Keratinocyte (primary cell): ENCODE data around the gene CCL13. TPM values are rescaled to one million over a fixed set of nuclear protein-coding genes. Genes with fewer than 3 reads are reported as not detected.

Experiments
- DNase-seq: peaks from one replicate; pipeline ENCODE4 v3.0.0-alpha.2; 2011; ENCODE audit warnings: low read depth, missing footprints, low spot score
- FAIRE-seq: peaks from 2 replicates; lab custom pipeline; 2011; peaks lifted over from hg19 to GRCh38; lab: Jason Lieb, UNC
- H2AFZ ChIP-seq: 2 replicates; pipeline ENCODE4 v1.6.0; 2012; ENCODE audit warnings: low read length, control low read depth, inconsistent platforms; ENCODE audit not compliant: control insufficient read depth
- H3K27ac ChIP-seq: 2 replicates; pipeline ENCODE4 v1.5.1; 2011; ENCODE audit warnings: low read length; ENCODE audit not compliant: control insufficient read depth, insufficient read depth
- H3K27me3 ChIP-seq: 3 replicates; pipeline ENCODE4 v1.6.0; 2011; ENCODE audit warnings: low read length; ENCODE audit not compliant: control insufficient read depth, insufficient read depth; ENCODE audit errors: extremely low read depth
- H3K36me3 ChIP-seq, 2 experiments: 2 replicates in 1 of 2; 3 replicates in 1 of 2; pipeline ENCODE4 v1.5.1; 2011; ENCODE audit warnings: low read length in 2 of 2, mild to moderate bottlenecking in 1 of 2; ENCODE audit not compliant: control insufficient read depth in 2 of 2, insufficient read depth in 2 of 2; ENCODE audit errors: extremely low read depth in 1 of 2
- H3K4me1 ChIP-seq: 3 replicates; pipeline ENCODE4 v1.5.1; 2011; ENCODE audit warnings: low read length; ENCODE audit not compliant: control insufficient read depth, insufficient read depth; ENCODE audit errors: extremely low read depth
- H3K4me2 ChIP-seq: 3 replicates; pipeline ENCODE4 v1.6.0; 2011; ENCODE audit warnings: low read depth, low read length; ENCODE audit not compliant: control insufficient read depth, insufficient read depth; ENCODE audit errors: extremely low read depth
- H3K4me3 ChIP-seq, 3 experiments: fragments of 200-600 bp in 1 of 3; sonication (generic) in 1 of 3; 2 replicates in 2 of 3; 3 replicates in 1 of 3; pipeline ENCODE4 v1.5.1; 2011 to 2016; ENCODE audit warnings: low read length in 3 of 3, mild to moderate bottlenecking in 3 of 3, control low read depth in 2 of 3, inconsistent platforms in 1 of 3, low read depth in 1 of 3, mixed read lengths in 1 of 3, mixed run types in 1 of 3, moderate library complexity in 1 of 3; ENCODE audit not compliant: control insufficient read depth in 2 of 3, insufficient read depth in 2 of 3; ENCODE audit errors: extremely low read depth in 1 of 3
- H3K79me2 ChIP-seq: 2 replicates; pipeline ENCODE4 v1.6.0; 2012; ENCODE audit warnings: low read length; ENCODE audit not compliant: control insufficient read depth, insufficient read depth
- H3K9ac ChIP-seq: 3 replicates; pipeline ENCODE4 v1.6.0; 2011; ENCODE audit warnings: low read length; ENCODE audit not compliant: control insufficient read depth, insufficient read depth; ENCODE audit errors: extremely low read depth
- H3K9me1 ChIP-seq: 3 replicates; pipeline ENCODE4 v1.6.0; 2011; ENCODE audit warnings: low read length; ENCODE audit not compliant: control insufficient read depth, insufficient read depth; ENCODE audit errors: extremely low read depth
- H3K9me3 ChIP-seq: 2 replicates; pipeline ENCODE4 v1.5.1; 2012; ENCODE audit warnings: low read depth, low read length; ENCODE audit not compliant: control insufficient read depth
- H4K20me1 ChIP-seq: 3 replicates; pipeline ENCODE4 v1.6.0; 2011; ENCODE audit warnings: low read length; ENCODE audit not compliant: control insufficient read depth, insufficient read depth; ENCODE audit errors: extremely low read depth
- EZH2 ChIP-seq: IDR thresholded peaks from one replicate; pipeline ENCODE4 v1.6.1; 2012; ENCODE audit warnings: inconsistent platforms, mild to moderate bottlenecking, low read length, moderate library complexity
- dilution Hi-C: fragments of 300-500 bp; cut with MboI; formaldehyde crosslinking; loops from one replicate; pipeline ENCODE4 v1.7.0; 2020; ENCODE audit warnings: low sequenced_read_pairs; ENCODE audit not compliant: extremely low pct_ligation_motif_present
- polyA plus RNA-seq, 5 experiments: library from polyadenylated mRNA; depleted of rRNA in 3 of 5; stranded (reverse) in 3 of 5; stranded (forward) in 1 of 5; unstranded in 1 of 5; fragments of >200 nt; gene quantifications; 1 replicate in 1 of 5; 2 replicates in 3 of 5; 3 replicates in 1 of 5; pipeline versions ENCODE4 v1.2.1 to v1.2.3, GENCODE V29; 2011 to 2012; ENCODE audit warnings: missing spikeins in 2 of 5, low read depth in 1 of 5, low replicate concordance in 1 of 5
- TF ChIP-seq, protein P1 (sequence below), 3 experiments: IDR thresholded peaks in 1 of 3; conservative IDR thresholded peaks in 1 of 3; optimal IDR thresholded peaks in 1 of 3; 2 replicates in 2 of 3; 3 replicates in 1 of 3; pipeline versions ENCODE3 to v1.5.1; 2011; ENCODE audit warnings: low read length in 3 of 3, mild to moderate bottlenecking in 3 of 3, moderate library complexity in 2 of 3, control low read depth in 1 of 3, inconsistent platforms in 1 of 3; ENCODE audit not compliant: insufficient read depth in 2 of 3; ENCODE audit errors: extremely low read depth in 1 of 3

Gene CCL13
- polyA plus RNA-seq, 1 donor (not counting 4 experiments of a cell fraction or from before 2014, with no cell fraction given), result not detected

DNA sequence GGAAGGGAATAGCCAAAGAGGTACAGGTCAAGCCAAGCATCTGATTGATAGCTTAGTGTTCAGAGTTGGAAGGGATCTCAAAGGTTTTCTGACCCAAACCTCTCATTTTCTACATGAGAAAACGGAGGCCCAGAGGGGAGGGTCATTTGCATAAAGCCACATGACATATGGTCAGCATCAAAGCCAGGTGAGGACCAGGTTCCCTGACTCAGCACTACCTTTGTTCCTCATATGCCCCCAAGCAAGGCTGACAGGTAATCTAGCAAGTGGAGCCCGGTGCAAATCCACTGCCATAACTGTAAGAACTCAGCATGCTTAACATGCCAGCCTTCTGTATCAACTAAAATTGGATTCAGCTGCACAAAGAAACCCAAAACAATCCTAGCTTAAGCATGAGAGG lies 35.0 kb downstream of the CCL13 start:
- no peak for TF ChIP-seq EZH2
- TF ChIP-seq, protein P1, sequence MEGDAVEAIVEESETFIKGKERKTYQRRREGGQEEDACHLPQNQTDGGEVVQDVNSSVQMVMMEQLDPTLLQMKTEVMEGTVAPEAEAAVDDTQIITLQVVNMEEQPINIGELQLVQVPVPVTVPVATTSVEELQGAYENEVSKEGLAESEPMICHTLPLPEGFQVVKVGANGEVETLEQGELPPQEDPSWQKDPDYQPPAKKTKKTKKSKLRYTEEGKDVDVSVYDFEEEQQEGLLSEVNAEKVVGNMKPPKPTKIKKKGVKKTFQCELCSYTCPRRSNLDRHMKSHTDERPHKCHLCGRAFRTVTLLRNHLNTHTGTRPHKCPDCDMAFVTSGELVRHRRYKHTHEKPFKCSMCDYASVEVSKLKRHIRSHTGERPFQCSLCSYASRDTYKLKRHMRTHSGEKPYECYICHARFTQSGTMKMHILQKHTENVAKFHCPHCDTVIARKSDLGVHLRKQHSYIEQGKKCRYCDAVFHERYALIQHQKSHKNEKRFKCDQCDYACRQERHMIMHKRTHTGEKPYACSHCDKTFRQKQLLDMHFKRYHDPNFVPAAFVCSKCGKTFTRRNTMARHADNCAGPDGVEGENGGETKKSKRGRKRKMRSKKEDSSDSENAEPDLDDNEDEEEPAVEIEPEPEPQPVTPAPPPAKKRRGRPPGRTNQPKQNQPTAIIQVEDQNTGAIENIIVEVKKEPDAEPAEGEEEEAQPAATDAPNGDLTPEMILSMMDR (optimal IDR thresholded peaks at IDR 0.05 in 1 of 3, IDR thresholded peaks at IDR 0.05 in 1 of 3, conservative IDR thresholded peaks at IDR 0.05 in 1 of 3; ENCODE audit: extremely low read depth in 1 of 3, insufficient read depth in 2 of 3, low read length in 3 of 3), result no peak
- Histone ChIP-seq H3K4me2 (no peak overlapping the region), H3K79me2 (no peaks in the 10 kb centered on the region), H2AFZ (no peak overlapping the region), H3K36me3 (no peaks in the 10 kb centered on the region), H3K27ac (no peak overlapping the region), H4K20me1 (no peaks in the 10 kb centered on the region), H3K9me1 (no peaks in the 10 kb centered on the region), H3K4me3 (no peak overlapping the region), H3K9me3 (no peaks in the 10 kb centered on the region), H3K9ac (no peak overlapping the region), H3K4me1 (no peaks in the 10 kb centered on the region), H3K27me3 (no peaks in the 10 kb centered on the region)
- FAIRE-seq (no peak), DNase-seq (no peak)
- dilution Hi-C loops, result no loop called here

DNA sequence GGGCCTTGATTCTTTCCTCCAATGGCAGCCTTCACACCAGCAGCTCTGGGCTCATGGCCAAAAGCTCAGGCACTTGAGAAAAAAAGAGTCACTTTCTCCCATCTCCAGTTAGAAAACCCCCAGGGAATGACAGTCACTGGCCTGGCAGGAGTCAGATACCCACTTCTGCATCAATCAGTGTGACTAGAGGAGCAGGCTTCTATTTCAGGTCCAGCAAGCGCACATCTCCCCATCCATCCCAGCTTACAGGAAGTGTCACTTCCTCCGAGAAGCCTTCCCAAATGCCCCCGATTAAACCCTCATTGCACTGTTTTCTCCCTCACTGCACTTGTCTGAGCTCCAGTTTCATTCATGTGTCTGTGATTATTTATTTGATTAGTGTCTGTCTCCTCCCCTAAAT lies 37.1 kb downstream of the CCL13 start:
- no peaks in the 10 kb centered on the region for H4K20me1 ChIP-seq
- dilution Hi-C loops, result no loop called here
- no peak for FAIRE-seq

More for the DNA sequence above, 37.1 kb downstream of the CCL13 start:
- no peaks in the 10 kb centered on the region for H3K79me2 ChIP-seq
- DNase-seq, result no peak
- no peak overlapping the region for H3K27ac ChIP-seq
- H3K9me1 ChIP-seq, result no peaks in the 10 kb centered on the region
- H3K27me3 ChIP-seq, result no peaks in the 10 kb centered on the region
- TF ChIP-seq, protein P1 (optimal IDR thresholded peaks at IDR 0.05 in 1 of 3, IDR thresholded peaks at IDR 0.05 in 1 of 3, conservative IDR thresholded peaks at IDR 0.05 in 1 of 3; ENCODE audit: extremely low read depth in 1 of 3, insufficient read depth in 2 of 3, low read length in 3 of 3), result no peak
- no peaks in the 10 kb centered on the region for H3K36me3 ChIP-seq
- H2AFZ ChIP-seq, result no peak overlapping the region
- no peak overlapping the region for H3K9ac ChIP-seq
- no peaks in the 10 kb centered on the region for H3K9me3 ChIP-seq
- H3K4me3 ChIP-seq, result no peak overlapping the region
- no peak overlapping the region for H3K4me2 ChIP-seq
- no peaks in the 10 kb centered on the region for H3K4me1 ChIP-seq
